SK-N-SH (cell line): Measurements from ENCODE around the gene PTPMT1. TPM values are rescaled to one million over a fixed set of nuclear protein-coding genes. Genes with fewer than 3 reads are reported as not detected.
A peak's percentile ranks its signal among the peaks of the same experiment; 100 is the strongest.

Experiments
- CHD2 ChIP-seq: fragments of 150-350 bp; IDR thresholded peaks from 2 replicates; pipeline ENCODE4 v1.6.1; 2018; ENCODE audit warnings: low read length; ENCODE audit not compliant: partially characterized antibody
- ELF1 ChIP-seq: IDR thresholded peaks from 2 replicates; pipeline ENCODE4 v1.4.0; 2012
- EP300 ChIP-seq, 2 experiments: IDR thresholded peaks; 2 replicates each; pipeline versions ENCODE4 v1.4.0 to v1.6.1; 2012; ENCODE audit warnings: borderline replicate concordance in 1 of 2, low read depth in 1 of 2, low read length in 1 of 2
- EZH2phosphoT487 ChIP-seq: fragments of 200-600 bp; sonication (generic); IDR thresholded peaks from 2 replicates; pipeline ENCODE4 v1.6.1; 2017; ENCODE audit warnings: low read depth, mixed run types, mild to moderate bottlenecking, antibody characterized with exemption, moderate library complexity, borderline replicate concordance
- FOSL2 ChIP-seq: IDR thresholded peaks from 2 replicates; pipeline ENCODE4 v1.4.0; 2012; ENCODE audit warnings: low read depth, mild to moderate bottlenecking, moderate library complexity, borderline replicate concordance
- FOXM1 ChIP-seq: IDR thresholded peaks from 2 replicates; pipeline ENCODE4 v1.4.0; 2012; ENCODE audit warnings: low read depth, mild to moderate bottlenecking
- GABPA ChIP-seq: IDR thresholded peaks from 2 replicates; pipeline ENCODE4 v1.4.0; 2012; ENCODE audit warnings: low read depth, mild to moderate bottlenecking
- IRF3 ChIP-seq: fragments of 150-350 bp; IDR thresholded peaks from 2 replicates; pipeline ENCODE4 v1.6.1; 2016; ENCODE audit warnings: mild to moderate bottlenecking, low read depth, low read length
- JUND ChIP-seq: IDR thresholded peaks from 2 replicates; pipeline ENCODE4 v1.4.0; 2012
- MEF2A ChIP-seq: IDR thresholded peaks from 2 replicates; pipeline ENCODE4 v1.4.0; 2012; ENCODE audit warnings: low read depth, borderline replicate concordance
- NFIC ChIP-seq: IDR thresholded peaks from 2 replicates; pipeline ENCODE4 v1.4.0; 2012; ENCODE audit warnings: borderline replicate concordance
- POLR2AphosphoS5 ChIP-seq: IDR thresholded peaks from 2 replicates; pipeline ENCODE4 v1.6.1; 2012; ENCODE audit warnings: low read depth, low read length
- RCOR1 ChIP-seq: fragments of 150-350 bp; IDR thresholded peaks from 2 replicates; pipeline ENCODE4 v1.6.1; 2017; ENCODE audit warnings: antibody characterized with exemption, low read length
- REST ChIP-seq: IDR thresholded peaks from 2 replicates; pipeline ENCODE4 v1.6.1; 2012; ENCODE audit warnings: mild to moderate bottlenecking, low read depth, low read length, moderate library complexity
- RXRA ChIP-seq: IDR thresholded peaks from 2 replicates; pipeline ENCODE4 v1.4.0; 2012; ENCODE audit warnings: low read depth, mild to moderate bottlenecking, borderline replicate concordance
- SMC3 ChIP-seq: IDR thresholded peaks from 2 replicates; pipeline ENCODE4 v1.6.1; 2012; ENCODE audit warnings: low read depth, low read length, improper control_type of control experiment
- TCF12 ChIP-seq: IDR thresholded peaks from 2 replicates; pipeline ENCODE4 v1.4.0; 2012
- TEAD4 ChIP-seq: IDR thresholded peaks from 2 replicates; pipeline ENCODE4 v1.4.0; 2012; ENCODE audit warnings: mild to moderate bottlenecking, borderline replicate concordance; ENCODE audit not compliant: insufficient read depth
- USF1 ChIP-seq: IDR thresholded peaks from 2 replicates; pipeline ENCODE4 v1.4.0; 2012; ENCODE audit warnings: low read depth, borderline replicate concordance
- USF2 ChIP-seq: fragments of 150-350 bp; IDR thresholded peaks from 2 replicates; pipeline ENCODE4 v1.6.1; 2017; ENCODE audit warnings: antibody characterized with exemption, low read length, low read depth, borderline replicate concordance
- YY1 ChIP-seq: IDR thresholded peaks from 2 replicates; pipeline ENCODE4 v1.4.0; 2012; ENCODE audit warnings: low read depth, mild to moderate bottlenecking
- polyA plus RNA-seq, 3 experiments: library from polyadenylated mRNA; depleted of rRNA; stranded (reverse); fragments of >200 nt; gene quantifications; 2 replicates each; pipeline ENCODE4 v1.2.3, GENCODE V29; 2012
- TF ChIP-seq, protein P1 (sequence below): IDR thresholded peaks from 2 replicates; pipeline ENCODE4; 2012

PTPMT1 gene
- polyA plus RNA-seq, 1 of the 3 experiments (the other 2 are of a cell fraction), result 64.4 TPM

GRCh38 chr11:47578524-47579494 is 13.4 kb downstream of the PTPMT1 start, which contains the start of the genes KBTBD4 and NDUFS3 (continued):
- TF ChIP-seq REST (peak; percentile 79), FOXM1 (no peak), USF1 (peak; percentile 60), SMC3 (0 out of 2 replicates have a peak, but pooled peaks have one; percentile 5), USF2 (no peak), RXRA (no peak), CHD2 (peak; percentile 92), EP300 (IDR thresholded peaks at IDR 0.05; ENCODE audit: borderline replicate concordance in 1 of 2, low read depth in 1 of 2, low read length in 1 of 2) (no peak; a peak in 1 of 4 replicates), JUND (no peak), ELF1 (peak; percentile 88), YY1 (peak; percentile 97), TEAD4 (no peak), NFIC (peak; percentile 23; the same call in 1 of the 2 replicates), IRF3 (0 out of 2 replicates have a peak, but pooled peaks have one; percentile 18), EZH2phosphoT487 (no peak), GABPA (peak; percentile 100), TCF12 (peak; percentile 52; the same call in 1 of the 2 replicates), FOSL2 (no peak), RCOR1 (no peak; the same call in none of the 2 replicates), MEF2A (no peak), POLR2AphosphoS5 (peak; percentile 88)
- TF ChIP-seq, protein P1, sequence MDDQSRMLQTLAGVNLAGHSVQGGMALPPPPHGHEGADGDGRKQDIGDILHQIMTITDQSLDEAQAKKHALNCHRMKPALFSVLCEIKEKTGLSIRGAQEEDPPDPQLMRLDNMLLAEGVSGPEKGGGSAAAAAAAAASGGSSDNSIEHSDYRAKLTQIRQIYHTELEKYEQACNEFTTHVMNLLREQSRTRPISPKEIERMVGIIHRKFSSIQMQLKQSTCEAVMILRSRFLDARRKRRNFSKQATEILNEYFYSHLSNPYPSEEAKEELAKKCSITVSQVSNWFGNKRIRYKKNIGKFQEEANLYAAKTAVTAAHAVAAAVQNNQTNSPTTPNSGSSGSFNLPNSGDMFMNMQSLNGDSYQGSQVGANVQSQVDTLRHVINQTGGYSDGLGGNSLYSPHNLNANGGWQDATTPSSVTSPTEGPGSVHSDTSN, result no peak
- TF ChIP-seq, all 33 proteins: peak for 17
